ENCODE data around the gene ZC3H18.

ZC3H18 gene

GRCh38 chr16:88533381-88533917, 36.8 kb upstream of the ZC3H18 start:
- no peak for DNase-seq

GRCh38 chr16:88533932-88534637, 36.1 kb upstream of the ZC3H18 start:
- peak; percentile 80 to 84 for DNase-seq

- peak in 1 of 2 donors; percentile 55 for DNase-seq
Measured at GRCh38 chr16:88534638-88535190, 35.5 kb upstream of the ZC3H18 start.

- no peak for DNase-seq
Measured at GRCh38 chr16:88535191-88535856, 34.9 kb upstream of the ZC3H18 start.

GRCh38 chr16:88535857-88536222, 34.4 kb upstream of the ZC3H18 start:
- DNase-seq = no peak

GRCh38 chr16:88536510-88536909, 33.7 kb upstream of the ZC3H18 start:
- DNase-seq = no peak

- DNase-seq = no peak
Measured at GRCh38 chr16:88536971-88537751, 33.0 kb upstream of the ZC3H18 start.

GRCh38 chr16:88537859-88538258, 32.3 kb upstream of the ZC3H18 start:
- no peak for DNase-seq

GRCh38 chr16:88538366-88539060, 31.7 kb upstream of the ZC3H18 start:
- DNase-seq = no peak

GRCh38 chr16:88539261-88539651, 30.9 kb upstream of the ZC3H18 start:
- no peak for DNase-seq

GRCh38 chr16:88539652-88540345, 30.4 kb upstream of the ZC3H18 start:
- no peak for DNase-seq

- DNase-seq = no peak
Measured at GRCh38 chr16:88540346-88540977, 29.7 kb upstream of the ZC3H18 start.

GRCh38 chr16:88541831-88542616, 28.2 kb upstream of the ZC3H18 start:
- DNase-seq = no peak

GRCh38 chr16:88543230-88543813, 26.9 kb upstream of the ZC3H18 start:
- DNase-seq = no peak

GRCh38 chr16:88545781-88546180, 24.4 kb upstream of the ZC3H18 start:
- no peak for DNase-seq

- no peak for DNase-seq
Measured at GRCh38 chr16:88548131-88548874, 21.9 kb upstream of the ZC3H18 start.

- no peak for DNase-seq
Measured at GRCh38 chr16:88548985-88549384, 21.2 kb upstream of the ZC3H18 start.

- no peak for DNase-seq
Measured at GRCh38 chr16:88549671-88550245, 20.4 kb upstream of the ZC3H18 start.

GRCh38 chr16:88550246-88550661, 19.9 kb upstream of the ZC3H18 start:
- DNase-seq = no peak

All from stimulated activated CD4-positive, alpha-beta T cell treated with anti-CD3 and anti-CD28 coated beads, Interleukin-2, amount 100 ng/mL, for 24 hours (primary cell).